Heart left ventricle (tissue), 16 donors: ENCODE results near the gene TMEM198. TPM values are rescaled to one million over a fixed set of nuclear protein-coding genes. Genes with fewer than 3 reads are reported as not detected.

Experiments
- ATAC-seq, 4 donors: fragments of 200-7000 bp; cut with Tn5 transposase; one replicate each; pipeline ENCODE4 v1.9.1; 2020 to 2022; ENCODE audit warnings: moderate library complexity in 4 of 4, mild to moderate bottlenecking in 3 of 4, moderate number of reproducible peaks in 1 of 4
- DNase-seq, 5 donors: peaks; one replicate each; pipeline ENCODE4 v3.0.0-alpha.2; 2020
- H3K27ac ChIP-seq, 12 donors: fragments of 200-600 bp; sonication (generic) in 4 of 12; one replicate each; pipeline versions ENCODE4 v1.5.0 to v1.8.0; 2016 to 2022; ENCODE audit warnings: mild to moderate bottlenecking in 2 of 12
- H3K27me3 ChIP-seq, 9 donors: fragments of 200-600 bp; sonication (generic) in 2 of 9; one replicate each; pipeline versions ENCODE4 v1.5.1 to v1.8.0; 2016 to 2022; ENCODE audit warnings: mild to moderate bottlenecking in 3 of 9
- H3K36me3 ChIP-seq, 9 donors: fragments of 200-600 bp; sonication (generic) in 2 of 9; one replicate each; pipeline versions ENCODE4 v1.5.0 to v1.8.0; 2018 to 2022; ENCODE audit warnings: mild to moderate bottlenecking in 2 of 9
- H3K4me1 ChIP-seq, 12 donors: fragments of 200-600 bp; sonication (generic) in 4 of 12; one replicate each; pipeline versions ENCODE4 v1.5.0 to v1.8.0; 2016 to 2022; ENCODE audit warnings: mild to moderate bottlenecking in 3 of 12
- H3K4me3 ChIP-seq, 12 donors: fragments of 200-600 bp; sonication (generic) in 4 of 12; one replicate each; pipeline versions ENCODE4 v1.5.0 to v1.8.0; 2017 to 2022; ENCODE audit warnings: mild to moderate bottlenecking in 9 of 12, moderate library complexity in 4 of 12
- H3K9me3 ChIP-seq, 12 donors: fragments of 200-600 bp; sonication (generic) in 4 of 12; one replicate each; pipeline versions ENCODE4 v1.5.0 to v1.8.0; 2016 to 2022; ENCODE audit warnings: mild to moderate bottlenecking in 1 of 12
- POLR2A ChIP-seq, 2 donors: fragments of 450-650 bp; IDR thresholded peaks; one replicate each; pipeline ENCODE4 v1.6.1; 2017; ENCODE audit warnings: antibody characterized with exemption in 2 of 2, mild to moderate bottlenecking in 2 of 2, moderate library complexity in 2 of 2
- WGBS, 4 donors: extraction: QIAGEN DNeasy Blood & Tissue Kit in 2 of 4; methylation state at CpG; one replicate each; pipeline versions ENCODE4 v1.1.5 to v1.1.7; 2013 to 2018; 5-methylcytosine and 5-hydroxymethylcytosine counted together
- intact Hi-C, 10 donors: fragments of 100-400 bp; cut with DNase I; formaldehyde crosslinking; loops; one replicate each; pipeline versions ENCODE4 v1.11.1 to v1.14.2; 2022
- polyA plus RNA-seq, 2 donors: library from polyadenylated mRNA; stranded (reverse); fragments of 200-250 nt; gene quantifications; one replicate each; pipeline ENCODE4 v1.2.3, GENCODE V29; 2013
- total RNA-seq, 9 donors: library from RNA; depleted of rRNA in 2 of 9; stranded (reverse); fragments of >200 nt in 2 of 9; fragmentation: NEBNext Ultra II Directional in 3 of 9; extraction: Animal tissue kit (Norgen Biotek cat#: 25700) in 3 of 9; gene quantifications; one replicate each; pipeline versions ENCODE4 v1.1.0 to v1.2.4, GENCODE V29; 2016 to 2023
- TF ChIP-seq, protein P1 (sequence below), 12 donors: fragments of 200-600 bp; sonication (generic) in 4 of 12; IDR thresholded peaks; one replicate each; pipeline versions ENCODE4 v1.5.0 to v1.8.0; 2018 to 2022; ENCODE audit warnings: antibody characterized with exemption in 12 of 12, mild to moderate bottlenecking in 5 of 12
- donor health status: ischemic (EF 13 %, LVEDD 7.1; RV severe dilation, severe dysfunction).
- donor health status: healthy with polysubstance abuse.
- donor health status: DM: no; HTN: yes; CAD: no.
- donor health status: DM: no; HTN: no; CAD: no.
- donor health status: ischemic (EF 25% LVEDD 6.9; RV normal size, moderate dysfunction).
- donor health status: ischemic (EF 25% LVEDD 5.7; RV mildly dilated, moderate dysfunction).
- donor health status: healthy.
- donor health status: DM: yes; HTN: yes; CAD: no.
- donor health status: ischemic (EF 35%, LVEDD 5.7; RV mildly dilated, moderate dysfunction).
- donor health status: nonischemic (EF 11% LVEDD 7.7; RV severe dilation, severe dysfunction).
- donor health status: DM: yes; HTN: yes; CAD: no.
- donor health status: PGD.
- donor health status: ischemic (EF 29% LVEDD 5.4; RV normal size, mild dysfunction).
- donor health status: nonischemic (EF 23%, LVEDD 6.1; RV moderate dilation, normal function).

The TMEM198 gene
- total and polyA plus RNA-seq, 11 donors, result 0.65 to 10.2 (median 2.3) TPM

DNA sequence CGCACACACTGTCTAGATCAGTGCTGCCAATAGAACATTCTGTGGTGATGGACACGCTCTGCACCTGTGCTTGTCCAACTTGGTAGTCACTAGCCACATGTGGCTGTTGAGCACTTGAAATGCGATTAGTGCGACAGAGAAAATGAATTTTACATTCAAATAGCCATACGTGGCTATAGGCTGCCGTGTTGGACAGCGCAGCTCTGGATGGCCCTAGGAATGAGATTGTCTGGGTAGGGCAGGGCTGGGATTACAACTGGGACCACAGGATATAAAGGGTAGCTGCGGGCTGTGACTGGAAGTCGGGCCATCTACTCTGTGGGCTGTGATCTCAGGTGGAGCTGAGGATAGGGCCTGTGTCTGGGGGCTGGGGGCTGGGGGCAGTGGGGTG lies 24.3 kb upstream of the TMEM198 start:
- TF ChIP-seq POLR2A (IDR thresholded peaks at IDR 0.05), result no peak
- TF ChIP-seq, protein P1, sequence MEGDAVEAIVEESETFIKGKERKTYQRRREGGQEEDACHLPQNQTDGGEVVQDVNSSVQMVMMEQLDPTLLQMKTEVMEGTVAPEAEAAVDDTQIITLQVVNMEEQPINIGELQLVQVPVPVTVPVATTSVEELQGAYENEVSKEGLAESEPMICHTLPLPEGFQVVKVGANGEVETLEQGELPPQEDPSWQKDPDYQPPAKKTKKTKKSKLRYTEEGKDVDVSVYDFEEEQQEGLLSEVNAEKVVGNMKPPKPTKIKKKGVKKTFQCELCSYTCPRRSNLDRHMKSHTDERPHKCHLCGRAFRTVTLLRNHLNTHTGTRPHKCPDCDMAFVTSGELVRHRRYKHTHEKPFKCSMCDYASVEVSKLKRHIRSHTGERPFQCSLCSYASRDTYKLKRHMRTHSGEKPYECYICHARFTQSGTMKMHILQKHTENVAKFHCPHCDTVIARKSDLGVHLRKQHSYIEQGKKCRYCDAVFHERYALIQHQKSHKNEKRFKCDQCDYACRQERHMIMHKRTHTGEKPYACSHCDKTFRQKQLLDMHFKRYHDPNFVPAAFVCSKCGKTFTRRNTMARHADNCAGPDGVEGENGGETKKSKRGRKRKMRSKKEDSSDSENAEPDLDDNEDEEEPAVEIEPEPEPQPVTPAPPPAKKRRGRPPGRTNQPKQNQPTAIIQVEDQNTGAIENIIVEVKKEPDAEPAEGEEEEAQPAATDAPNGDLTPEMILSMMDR (IDR thresholded peaks at IDR 0.05), result no peak
- Histone ChIP-seq H3K27ac (no peak overlapping the region), H3K4me1 (peaks cover 0 to 38% (median 16%) of the 10 kb centered on the region in 12 donors), H3K9me3 (no peaks in the 10 kb centered on the region), H3K4me3 (no peak overlapping the region), H3K36me3 (no peaks in the 10 kb centered on the region), H3K27me3 (peaks cover 9 to 58% (median 21%) of the 10 kb centered on the region in 9 donors)
- WGBS, 4 donors, result 84 to 94% (median 89%) methylated on average over 9 of the region's 9 CpGs
- ATAC-seq, result no peak
- intact Hi-C loops, result no loop called here
- no peak for DNase-seq

DNA sequence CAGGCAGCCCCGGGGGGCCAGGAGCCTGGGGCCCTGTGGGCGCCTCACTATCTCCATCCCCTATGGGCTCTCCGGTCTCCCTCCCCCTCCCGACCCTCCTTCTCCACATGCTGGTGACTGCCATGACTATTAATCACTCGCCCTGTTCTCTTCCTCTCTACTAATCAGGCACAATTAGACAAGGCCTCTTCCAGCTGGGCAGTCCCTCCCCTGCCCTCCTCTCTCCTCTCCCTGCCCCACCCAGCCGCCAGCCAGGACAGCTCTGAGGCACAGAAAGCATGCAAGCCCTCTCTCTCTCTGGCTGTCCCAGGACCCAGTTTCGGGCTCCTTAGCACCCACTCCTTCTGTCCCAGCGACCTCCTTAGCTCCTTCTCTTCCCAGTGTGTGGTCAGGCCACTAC lies 23.7 kb upstream of the TMEM198 start:
- Histone ChIP-seq H3K36me3 (no peaks in the 10 kb centered on the region), H3K4me1 (peaks cover 0 to 34% (median 16%) of the 10 kb centered on the region in 12 donors), H3K27ac (peak overlapping the region in 3 of 12 donors; percentile 57 to 73 (median 58)), H3K27me3 (peaks cover 8 to 58% (median 19%) of the 10 kb centered on the region in 9 donors), H3K4me3 (no peak overlapping the region), H3K9me3 (no peaks in the 10 kb centered on the region)
- 61 to 73% (median 65%) methylated on average over 8 of the region's 8 CpGs for WGBS, 4 donors
- intact Hi-C loops, result loop anchor here in 1 of 10 donors (2.0 kb wide), 1 partner anchor 43 kb away; no protein-coding TSS in a partner anchor
- ATAC-seq (peak in 2 of 4 donors; percentile 6 to 36), DNase-seq (no peak)
- TF ChIP-seq POLR2A (IDR thresholded peaks at IDR 0.05), result no peak
- TF ChIP-seq, protein P1 (IDR thresholded peaks at IDR 0.05), result no peak

DNA sequence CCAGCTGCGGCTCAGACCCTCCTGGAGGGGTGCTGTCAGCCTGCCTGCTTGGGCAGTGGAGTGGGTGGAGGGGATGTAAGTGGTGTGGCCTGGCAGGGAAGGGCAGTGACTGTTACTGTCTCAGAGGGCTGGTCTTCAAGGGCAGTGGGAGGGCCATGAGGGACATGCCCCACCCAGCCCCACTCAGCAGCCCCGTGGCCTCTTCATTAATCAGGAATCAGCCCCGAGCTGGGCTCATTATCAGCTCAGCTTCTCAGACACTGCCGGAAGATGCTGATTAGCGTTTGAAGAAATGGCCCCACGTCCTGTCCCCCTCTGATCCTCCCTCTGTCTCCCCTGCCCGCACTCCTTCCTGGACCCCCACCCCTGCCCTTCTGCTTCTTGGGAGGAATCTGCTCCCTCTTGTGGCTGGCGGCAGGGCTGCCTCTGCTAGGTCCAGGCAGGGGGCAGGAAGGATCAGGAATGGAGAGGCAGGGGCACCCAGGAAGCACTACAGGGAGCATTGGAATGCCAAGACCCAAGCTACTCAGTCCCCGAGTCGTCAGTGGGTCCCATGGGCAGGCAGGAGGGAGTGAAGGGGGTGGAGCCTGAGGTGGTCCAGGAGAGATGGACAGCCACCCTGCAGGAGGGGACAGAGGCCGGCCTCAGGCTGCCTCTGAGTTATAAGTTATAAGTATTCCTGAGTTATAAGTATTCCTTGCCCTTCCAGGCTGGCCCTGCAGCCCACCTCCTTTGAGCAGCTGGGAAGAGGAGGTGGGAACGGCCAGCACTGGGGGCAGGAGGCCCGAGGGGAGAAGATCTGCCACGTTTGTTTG lies 22.6 kb upstream of the TMEM198 start:
- ATAC-seq (peak; percentile 47 to 70 (median 66)), DNase-seq (peak in 2 of 5 donors; percentile 48 to 56)
- 15 to 16% (median 16%) methylated on average over 13 to 14 of the region's 14 CpGs for WGBS, 4 donors
- peak overlapping the region in 1 of 12 donors; percentile 11 for H3K4me3 ChIP-seq
- peaks cover 8 to 64% (median 18%) of the 10 kb centered on the region in 9 donors for H3K27me3 ChIP-seq
- intact Hi-C loops, result loop anchor here in 1 of 10 donors (2.0 kb wide), 1 partner anchor 44 kb away; no protein-coding TSS in a partner anchor
- H3K27ac ChIP-seq, result peak overlapping the region in 10 of 12 donors; percentile 15 to 80 (median 54)
- TF ChIP-seq, protein P1 (IDR thresholded peaks at IDR 0.05), result peak; percentile 25 to 69 (median 56)
- no peak for TF ChIP-seq POLR2A (IDR thresholded peaks at IDR 0.05)
- no peaks in the 10 kb centered on the region for H3K9me3 ChIP-seq
- H3K4me1 ChIP-seq, result peaks cover 0 to 44% (median 18%) of the 10 kb centered on the region in 12 donors
- H3K36me3 ChIP-seq, result no peaks in the 10 kb centered on the region
